Epithelial cell of prostate (primary cell): ENCODE data around the gene RBM20.
"Not testable (repeated sequence)": the region's sequence is repeated elsewhere in the genome, so short reads cannot be mapped to it uniquely, and the experiment has no call there.

Experiments used
- DNase-seq: peaks from one replicate; pipeline ENCODE4 v3.0.0-alpha.2; 2011; ENCODE audit warnings: low read depth, low spot score
- H3K27ac ChIP-seq: fragments of 450-650 bp; 2 replicates; pipeline ENCODE4 v1.5.1; 2017; ENCODE audit warnings: mild to moderate bottlenecking

Gene RBM20

DNA sequence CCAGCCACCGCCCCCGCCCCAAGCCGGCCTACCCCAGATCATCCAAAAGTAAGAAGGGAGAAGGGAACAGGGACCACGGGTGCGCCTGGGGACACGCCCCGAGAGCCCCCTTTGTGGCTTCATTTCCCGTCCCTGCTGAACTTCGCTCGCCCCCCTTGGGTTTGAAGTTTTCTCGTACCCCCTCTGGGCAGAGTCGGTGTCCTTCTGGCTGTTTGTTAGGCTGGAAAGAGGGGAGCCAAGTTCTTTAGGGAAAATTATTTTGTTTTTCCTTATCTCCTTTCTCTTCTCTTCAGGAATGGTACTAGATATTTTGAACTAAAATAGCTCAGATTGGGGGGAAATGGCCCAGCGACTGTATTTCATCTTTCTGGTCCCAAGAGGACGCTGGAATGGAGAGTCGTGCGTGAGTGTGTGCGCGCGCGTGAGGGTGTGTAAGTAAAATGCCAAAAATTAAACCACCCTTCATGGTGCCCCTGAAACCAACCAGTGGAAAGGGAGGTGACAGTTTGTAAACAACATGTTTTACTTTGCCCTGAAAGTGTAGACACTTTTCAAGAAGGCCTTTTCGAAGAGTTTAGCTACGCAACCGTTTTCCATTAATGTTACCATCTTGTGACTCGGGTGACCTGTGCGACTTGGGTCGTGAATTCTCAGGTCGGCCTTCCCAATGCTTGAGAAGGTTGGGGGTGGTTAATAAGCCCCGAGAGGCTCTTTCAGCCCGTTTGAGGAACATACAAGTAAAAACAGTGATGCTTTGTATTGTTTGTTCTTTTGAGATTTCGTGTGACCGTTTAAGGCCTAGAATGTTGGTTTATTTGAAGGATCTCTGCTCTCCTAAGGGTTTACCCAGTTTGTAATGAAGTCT lies 694 bp downstream of the RBM20 start:
- H3K27ac ChIP-seq: no peak overlapping the region
- no peak for DNase-seq

GRCh38 chr10:110646417-110647135 lies 2.4 kb downstream of the RBM20 start:
- no peak for DNase-seq

DNA sequence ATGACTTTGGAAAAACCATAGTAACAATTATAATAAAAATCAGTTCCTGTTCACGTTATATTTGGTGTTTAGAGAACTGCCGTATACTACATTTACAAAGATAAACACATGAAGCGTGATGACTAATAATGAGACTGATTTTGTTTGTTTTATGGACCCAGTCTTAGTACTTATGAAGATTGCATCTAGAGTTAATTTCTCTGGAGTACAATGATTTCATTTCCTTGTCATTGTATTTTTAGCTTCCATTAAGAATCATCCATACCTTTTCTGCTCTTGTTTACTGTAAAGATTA lies 2.9 kb downstream of the RBM20 start:
- H3K27ac ChIP-seq: no peak overlapping the region
- no peak for DNase-seq

More at GRCh38 chr10:110646417-110647135, 2.4 kb downstream of the RBM20 start:
- no peak overlapping the region for H3K27ac ChIP-seq

- H3K27ac ChIP-seq: no peak overlapping the region
- no peak for DNase-seq
Measured at GRCh38 chr10:110648692-110649346, 4.7 kb downstream of the RBM20 start.

- H3K27ac ChIP-seq: no peak overlapping the region
- DNase-seq: no peak
Measured at GRCh38 chr10:110649347-110650264, 5.5 kb downstream of the RBM20 start.

DNA sequence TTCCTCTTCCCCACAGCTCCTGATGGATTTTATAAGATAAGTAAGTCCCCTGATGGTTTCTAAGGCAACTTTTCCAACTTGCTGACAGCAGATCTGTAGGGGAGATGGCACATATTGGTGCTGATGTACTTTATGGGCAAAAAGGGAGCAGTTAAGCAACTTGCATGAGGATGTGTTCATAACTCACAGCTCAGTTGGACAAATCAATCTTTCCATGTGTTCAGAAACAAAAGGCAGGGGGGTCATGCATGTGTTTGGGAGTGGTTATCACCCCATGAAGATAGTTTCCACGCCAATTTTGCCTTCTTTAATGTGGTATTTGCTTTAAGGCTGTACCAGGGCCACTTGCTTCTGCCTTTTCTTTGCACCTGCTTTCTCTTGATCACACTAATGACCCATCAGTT lies 6.1 kb downstream of the RBM20 start:
- no peak overlapping the region for H3K27ac ChIP-seq
- DNase-seq: no peak

GRCh38 chr10:110651044-110651958 lies 7.2 kb downstream of the RBM20 start:
- DNase-seq: no peak
- H3K27ac ChIP-seq: no peak overlapping the region

- H3K27ac ChIP-seq: no peak overlapping the region
- no peak for DNase-seq
Measured at GRCh38 chr10:110652475-110653118, 8.5 kb downstream of the RBM20 start.

- H3K27ac ChIP-seq: no peak overlapping the region
- DNase-seq: no peak
Measured at GRCh38 chr10:110655320-110655719, 11.2 kb downstream of the RBM20 start.

DNA sequence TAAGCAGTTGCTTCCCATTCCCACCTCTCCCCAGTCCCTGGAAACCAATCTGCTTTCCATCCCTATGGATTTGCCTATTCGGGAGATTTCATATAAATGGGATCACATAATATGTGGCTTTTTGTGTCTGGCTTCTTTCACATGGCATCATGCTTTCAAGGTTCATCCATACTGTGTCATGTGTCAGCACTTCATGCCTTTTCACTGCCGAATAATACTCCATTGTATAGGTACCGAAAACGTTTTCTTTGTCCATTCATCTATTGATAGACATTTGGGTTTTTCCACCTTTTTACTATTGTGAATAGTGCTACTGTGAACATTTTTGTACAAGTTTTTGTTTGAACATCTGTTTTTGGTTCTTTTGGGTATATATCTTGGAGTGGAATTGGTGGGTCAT lies 12.5 kb downstream of the RBM20 start:
- no peak for DNase-seq

GRCh38 chr10:110657973-110658691 lies 14.0 kb downstream of the RBM20 start:
- no peak for DNase-seq
- H3K27ac ChIP-seq: no peak overlapping the region

More for the DNA sequence above, 12.5 kb downstream of the RBM20 start:
- no peak overlapping the region for H3K27ac ChIP-seq

- no peak for DNase-seq
- no peak overlapping the region for H3K27ac ChIP-seq
Measured at GRCh38 chr10:110659558-110659957, 15.4 kb downstream of the RBM20 start.

- not testable (repeated sequence) for DNase-seq, H3K27ac ChIP-seq
Measured at GRCh38 chr10:110660289-110660688, 16.2 kb downstream of the RBM20 start.

DNA sequence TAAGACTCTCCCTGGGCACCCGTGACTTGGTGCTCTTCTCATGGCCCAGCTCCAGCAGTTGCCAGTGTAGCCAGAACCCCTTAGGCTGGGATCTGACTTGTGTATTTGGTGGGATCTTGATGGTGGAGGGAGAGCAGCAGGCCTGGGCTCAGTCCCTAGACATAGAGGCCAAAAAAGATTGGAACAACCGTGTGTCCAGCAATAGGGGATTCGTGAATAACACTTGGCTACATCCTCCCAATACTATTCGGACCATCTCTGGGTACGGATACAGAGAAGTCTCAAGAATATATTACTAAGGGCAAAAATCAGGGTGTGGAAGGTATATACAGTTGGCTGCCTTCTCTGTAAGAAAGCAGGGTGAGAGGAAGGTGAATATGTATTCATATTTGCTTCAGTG lies 17.2 kb downstream of the RBM20 start:
- H3K27ac ChIP-seq: no peak overlapping the region
- DNase-seq: no peak

DNA sequence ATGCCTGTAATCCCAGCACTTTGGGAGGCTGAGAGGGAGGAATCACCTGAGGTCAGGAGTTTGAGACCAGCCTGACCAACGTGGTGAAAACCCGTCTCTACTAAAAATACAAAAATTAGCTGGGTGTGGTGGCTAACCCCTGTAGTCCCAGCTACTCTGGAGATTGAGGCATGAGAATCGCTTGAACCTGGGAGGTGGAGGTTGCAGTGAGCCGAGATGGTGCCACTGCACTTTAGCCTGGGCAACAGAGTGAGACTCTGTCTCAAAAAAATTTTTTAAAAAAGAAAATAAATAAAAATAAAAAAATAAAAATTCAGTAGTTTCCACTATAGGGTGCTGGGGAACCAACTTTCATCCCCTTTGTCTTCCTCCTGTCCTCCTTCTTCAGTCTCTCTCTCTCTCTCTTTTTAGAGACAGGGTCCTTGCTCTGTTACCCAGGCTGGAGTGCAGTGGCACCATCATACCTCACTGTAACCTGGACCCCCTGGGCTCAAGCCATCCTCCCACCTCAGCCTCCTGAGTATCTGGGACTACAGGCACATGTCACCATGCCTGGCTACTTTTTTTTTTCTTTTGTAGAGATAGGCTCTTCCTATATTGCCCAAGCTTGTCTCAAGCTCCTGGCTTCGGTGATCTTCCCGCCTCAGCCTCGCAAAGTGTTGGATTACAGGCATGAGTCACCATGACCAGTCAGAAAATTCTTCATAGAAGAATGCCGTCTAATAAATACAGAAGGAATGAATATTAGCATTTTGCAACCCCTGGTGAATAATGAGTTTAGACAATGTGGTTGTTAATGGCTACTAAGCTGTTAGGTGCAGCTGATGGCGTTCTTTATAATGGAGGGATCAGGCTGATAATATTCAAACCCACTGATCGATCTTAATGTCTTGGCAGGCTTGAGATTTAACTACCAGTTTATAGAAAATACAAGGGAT lies 20.6 kb downstream of the RBM20 start:
- peak; percentile 29 for DNase-seq
- no peak overlapping the region for H3K27ac ChIP-seq

DNA sequence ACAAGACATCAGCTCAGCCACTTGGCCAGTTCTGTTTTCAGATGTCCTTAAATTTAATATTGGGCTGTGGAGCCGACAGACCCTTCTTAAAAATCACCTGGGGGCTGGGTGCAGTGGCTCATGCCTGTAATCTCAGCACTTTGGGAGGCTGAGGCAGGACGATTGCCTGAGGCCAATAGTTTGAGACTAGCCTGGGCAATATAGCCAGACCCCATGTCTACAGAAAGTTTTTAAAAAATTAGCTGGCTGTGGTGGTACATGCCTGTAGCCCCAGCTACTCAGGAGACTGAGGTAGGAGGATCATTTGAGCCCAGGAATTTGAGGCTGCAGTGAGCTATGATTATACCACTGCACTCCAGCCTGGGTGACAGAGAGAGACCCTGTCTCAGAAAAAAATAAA lies 22.1 kb downstream of the RBM20 start:
- not testable (repeated sequence) for H3K27ac ChIP-seq, DNase-seq

- H3K27ac ChIP-seq: no peak overlapping the region
- DNase-seq: no peak
Measured at GRCh38 chr10:110666673-110667072, 22.5 kb downstream of the RBM20 start.
